Suppressor macrophage treated with lipopolysaccharide for 1 hour (primary cell): ENCODE measurements around the gene CTBP2.
A peak's percentile ranks its signal among the peaks of the same experiment; 100 is the strongest.
"Not testable (repeated sequence)": the region's sequence is repeated elsewhere in the genome, so short reads cannot be mapped to it uniquely, and the experiment has no call there.

Source experiments
- DNase-seq, 3 donors: peaks; one replicate each; pipeline ENCODE4 v3.0.0-alpha.2; 2020 to 2022

CTBP2 gene

DNA sequence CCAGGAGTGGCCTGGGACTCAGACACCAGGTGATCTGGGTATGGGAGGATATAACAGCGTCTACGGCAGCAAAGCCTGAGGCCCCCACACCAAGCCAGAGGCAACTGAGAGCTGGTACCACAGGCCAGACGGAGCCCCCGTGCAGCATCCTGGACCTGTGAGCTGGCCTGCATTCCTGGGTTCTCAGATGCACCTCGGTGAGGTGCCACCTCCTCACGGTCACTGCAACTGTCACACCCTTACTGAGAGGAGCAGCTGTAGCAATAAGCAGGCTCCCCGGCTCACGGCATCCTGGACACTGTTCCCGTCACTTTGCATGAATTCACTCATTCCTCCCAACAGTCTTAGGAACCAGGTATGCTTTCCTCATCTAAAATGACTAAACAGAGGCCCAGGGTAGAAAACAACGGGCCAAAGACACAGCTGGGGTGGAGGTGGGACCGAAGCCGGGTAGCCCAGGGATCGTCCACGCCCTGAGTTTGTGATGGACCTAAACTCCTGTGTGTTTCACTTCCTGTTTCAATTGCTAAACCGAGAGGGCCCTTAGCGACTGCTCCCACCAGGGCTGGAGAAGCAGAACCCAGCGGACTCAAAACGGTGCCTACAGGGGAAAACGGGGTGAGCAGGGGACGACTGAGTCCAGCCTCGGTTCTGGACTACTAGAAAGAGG, 98.7 kb downstream of the CTBP2 start:
- DNase-seq, result peak; percentile 62 to 63 (median 62)

DNA sequence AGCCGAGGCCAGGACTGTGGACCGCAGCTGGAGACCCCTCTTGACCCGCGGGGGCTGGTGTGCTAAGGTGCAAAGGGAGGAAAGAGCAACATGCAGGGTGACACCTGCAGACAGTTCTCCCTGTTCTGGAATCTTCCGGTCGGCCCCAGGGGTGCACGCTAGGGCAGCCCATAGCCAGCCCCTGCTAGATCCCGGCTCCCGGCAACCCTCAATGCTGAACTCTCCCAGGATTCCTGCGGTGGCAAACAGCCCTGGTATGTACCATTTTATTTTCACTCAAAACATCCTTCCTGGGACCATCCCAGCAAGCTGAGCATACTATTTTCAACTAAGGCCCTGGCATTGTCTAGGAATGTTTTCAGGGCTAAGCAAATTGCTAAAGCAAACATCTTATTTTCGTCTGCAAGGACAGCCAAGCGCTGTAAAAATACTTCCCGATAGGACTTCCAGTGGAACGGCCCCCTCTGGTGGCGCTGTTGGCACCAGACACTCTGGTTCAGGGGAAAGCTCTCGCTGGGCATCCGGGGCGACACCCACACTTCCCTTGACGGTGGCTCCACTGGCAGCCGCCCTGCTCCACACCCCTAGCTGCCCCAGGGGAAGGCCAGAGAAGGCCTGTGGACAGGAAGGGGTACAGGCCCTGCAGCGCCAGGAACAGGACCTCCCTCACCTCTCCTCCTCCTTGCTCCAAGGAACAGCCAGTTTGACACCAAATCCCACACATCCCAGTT, 99.4 kb downstream of the CTBP2 start:
- DNase-seq, result peak; percentile 87 to 92 (median 88)

DNA sequence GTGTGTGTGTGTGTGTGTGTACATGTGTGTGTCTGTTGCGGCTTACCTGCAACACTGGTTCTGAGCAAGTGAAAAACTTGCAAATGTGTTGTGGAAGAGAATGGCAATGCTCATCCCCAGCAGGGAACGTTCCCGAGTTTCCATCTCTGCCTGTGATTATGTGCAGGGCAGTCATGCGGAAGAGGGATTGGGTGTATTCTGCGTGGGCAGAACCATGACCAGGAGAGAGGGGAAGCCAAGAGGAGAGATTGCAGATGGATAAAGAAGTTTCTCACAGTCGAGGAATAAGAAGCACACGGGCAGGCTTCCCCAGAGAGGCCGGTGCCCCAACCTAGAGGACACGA, 99.9 kb downstream of the CTBP2 start:
- DNase-seq, result no peak

DNA sequence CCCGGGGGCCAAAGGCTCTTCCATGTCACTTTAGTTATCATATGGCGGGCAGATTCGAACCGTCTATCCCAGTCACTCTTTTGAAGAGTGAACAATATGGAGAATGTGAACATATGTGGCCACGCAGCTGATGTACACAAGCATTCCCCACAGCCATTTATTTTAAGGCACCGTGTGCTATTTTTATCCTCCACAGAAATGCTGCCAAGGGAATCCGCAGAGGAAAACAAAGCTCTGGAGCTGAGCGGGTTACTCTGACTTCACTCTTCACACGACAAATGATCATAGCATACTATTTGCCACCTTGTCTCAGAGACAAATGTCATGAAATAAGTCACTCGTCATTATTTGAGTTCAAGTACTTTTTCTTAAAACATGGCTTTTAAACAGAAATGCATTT, 100.3 kb downstream of the CTBP2 start:
- no peak for DNase-seq

DNA sequence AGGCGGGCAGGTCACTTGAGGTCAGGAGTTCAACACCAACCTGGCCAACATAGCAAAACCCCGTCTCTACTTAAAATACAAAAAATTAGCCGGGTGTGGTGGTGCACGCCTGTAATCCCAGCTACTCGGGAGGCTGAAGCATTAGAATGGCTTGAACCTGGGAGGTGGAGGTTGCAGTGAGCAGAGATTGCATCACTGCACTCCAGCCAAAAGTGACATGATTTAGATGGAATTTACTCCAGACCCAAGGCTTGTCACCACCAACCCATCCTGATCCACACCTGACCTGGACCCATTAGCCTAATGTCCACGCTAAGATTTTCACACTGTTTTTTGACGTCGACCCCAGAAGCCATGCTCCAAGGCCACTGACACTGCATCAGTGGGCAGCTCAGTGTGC, 101.0 kb downstream of the CTBP2 start:
- not testable (repeated sequence) for DNase-seq

DNA sequence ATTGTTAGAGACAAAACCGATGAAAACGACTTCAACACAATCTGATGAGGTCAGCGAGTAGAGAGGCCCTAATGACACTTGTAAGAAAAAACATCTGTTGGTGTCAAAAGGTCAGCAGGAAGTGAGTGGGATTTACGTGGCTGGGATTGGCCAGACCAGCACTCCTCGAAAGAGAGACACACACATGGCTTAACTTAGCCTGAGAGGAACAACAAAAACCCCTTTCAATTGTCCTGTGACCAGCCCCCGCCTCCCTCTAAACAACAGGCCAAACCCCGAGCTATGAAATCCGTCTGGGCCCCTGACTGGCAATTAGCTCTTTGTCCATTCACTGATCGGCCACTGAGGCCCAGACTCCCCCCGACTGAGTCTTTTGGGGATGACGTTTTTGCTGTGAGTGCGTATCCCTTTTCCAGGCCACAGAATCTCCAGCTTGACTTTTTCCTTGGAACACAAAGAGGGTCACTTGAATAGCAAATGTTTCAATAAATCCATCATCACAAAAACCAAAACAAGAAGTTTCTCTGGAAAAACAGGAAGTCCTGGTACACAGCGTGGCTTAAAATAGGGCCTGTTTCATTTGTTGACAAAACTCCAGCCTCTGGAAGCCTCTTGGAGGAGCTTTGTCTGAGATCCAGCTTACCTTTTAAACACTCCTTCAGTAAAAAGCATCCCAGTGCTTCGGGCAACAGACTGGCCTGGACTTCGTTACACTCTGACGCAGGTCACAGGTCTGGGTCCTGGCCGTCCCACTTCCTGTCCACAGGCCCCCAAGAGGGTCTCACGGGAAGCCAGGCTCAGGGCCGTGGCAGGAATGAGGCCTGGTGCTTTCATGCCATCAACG, 103.0 kb downstream of the CTBP2 start:
- DNase-seq, result peak; percentile 79 to 90 (median 87)

DNA sequence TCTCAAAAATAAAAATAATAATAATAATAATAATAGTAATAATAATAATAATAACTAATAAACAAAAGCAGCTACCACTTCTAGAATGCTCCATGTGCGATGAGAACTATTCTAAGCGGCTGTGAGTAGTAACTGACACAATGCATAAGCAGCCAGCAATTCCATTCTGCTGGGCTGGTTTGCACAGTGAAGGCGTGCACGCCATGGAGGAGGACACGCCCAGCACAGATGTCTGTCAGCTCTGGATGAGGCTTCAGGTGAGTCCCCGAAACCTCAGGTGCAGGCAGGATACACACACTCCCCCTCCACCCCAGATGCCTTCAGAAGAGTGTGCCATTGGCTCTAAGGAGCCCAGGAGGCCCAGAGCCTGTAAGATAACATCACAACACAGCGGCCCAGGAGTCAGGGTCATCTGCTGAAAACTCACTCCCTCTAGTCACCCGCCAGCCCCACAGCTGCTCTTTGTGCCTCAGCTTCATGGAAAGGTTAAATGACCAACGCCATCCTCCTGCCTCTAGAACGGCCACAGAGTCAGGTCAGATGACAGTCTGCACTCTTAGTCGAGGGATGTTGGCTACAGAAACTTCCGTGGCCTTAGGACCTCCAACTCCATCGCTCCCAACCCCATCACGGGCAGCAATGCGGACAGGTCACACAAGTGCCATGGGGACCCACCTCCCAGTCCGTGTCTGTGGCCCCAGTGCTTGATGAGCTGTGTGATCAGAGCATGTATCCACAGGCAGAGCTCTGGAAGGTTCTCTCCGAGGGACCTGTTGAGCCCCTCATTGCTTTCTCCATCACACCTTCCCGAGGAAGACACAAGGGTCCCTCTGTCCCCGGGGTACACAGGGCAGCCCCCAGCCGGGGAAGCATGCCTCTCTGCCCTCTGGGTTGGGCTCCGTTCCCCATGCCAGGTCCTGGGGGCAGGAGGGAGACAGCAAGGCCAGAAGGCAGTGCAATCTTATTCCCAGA, 103.9 kb downstream of the CTBP2 start:
- no peak for DNase-seq

DNA sequence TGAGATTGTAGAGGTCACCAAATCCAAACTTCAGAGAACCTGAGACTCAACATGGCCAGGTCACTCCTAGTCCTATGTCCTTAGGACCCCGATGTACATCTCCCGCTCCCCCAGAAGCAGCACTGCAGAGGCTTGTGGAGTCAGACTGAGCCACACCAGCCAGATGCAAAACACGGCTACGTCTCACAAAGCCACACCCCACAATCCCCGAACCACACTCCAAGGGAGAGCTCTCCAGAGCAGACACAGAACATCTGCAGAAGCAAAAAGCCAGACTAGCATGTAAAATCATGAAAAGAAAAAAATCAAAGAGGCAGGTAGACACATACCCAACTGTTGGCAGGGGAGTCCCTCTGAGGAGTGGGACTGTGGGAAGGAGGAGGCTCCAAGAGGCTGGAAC, 104.9 kb downstream of the CTBP2 start:
- no peak for DNase-seq

DNA sequence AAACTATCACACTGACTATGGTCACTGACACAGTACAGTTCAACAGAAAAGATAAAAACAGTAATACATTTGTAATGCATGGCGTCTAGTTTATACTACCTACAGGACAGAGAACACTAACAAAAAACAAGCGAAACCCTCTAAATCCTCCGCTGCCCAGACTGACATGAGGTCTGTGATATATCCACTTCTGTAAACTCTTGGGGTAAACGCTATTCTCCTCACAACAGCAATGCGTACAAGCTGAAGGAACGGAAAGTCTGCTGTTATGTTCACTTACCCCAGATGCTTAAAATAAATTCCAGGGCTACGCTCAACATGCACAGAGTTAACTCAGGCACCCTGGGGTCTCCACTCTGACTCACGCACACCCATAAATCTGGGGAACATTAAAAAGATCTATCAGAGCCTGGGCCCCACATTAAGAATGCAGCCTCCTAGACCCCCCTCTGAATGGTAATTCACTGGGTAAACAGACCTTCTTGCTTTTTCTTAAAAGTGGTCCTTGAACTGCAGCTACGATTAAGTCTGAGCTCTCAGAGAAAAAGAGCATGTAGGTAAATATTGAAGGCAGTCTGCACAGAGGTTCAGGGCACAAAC, 105.6 kb downstream of the CTBP2 start:
- no peak for DNase-seq

DNA sequence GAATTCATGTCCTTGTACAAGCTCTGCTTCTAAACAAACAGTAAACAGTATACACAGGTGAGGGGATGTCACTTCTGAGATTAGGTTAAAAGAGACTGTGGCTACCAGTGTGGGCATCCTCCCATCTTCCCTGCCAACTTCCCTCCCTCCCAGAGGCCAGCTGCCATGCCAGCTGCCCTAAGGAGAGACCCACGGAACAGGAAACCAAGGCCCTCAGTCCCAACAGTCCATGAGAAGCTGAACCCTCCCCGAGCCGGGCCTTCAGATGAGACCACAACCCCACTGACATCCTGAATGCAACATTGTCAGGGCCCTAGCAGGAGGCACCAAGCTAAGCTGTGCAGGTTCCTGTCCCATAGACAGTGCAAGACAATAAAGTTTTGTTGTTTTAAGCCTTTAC, 106.1 kb downstream of the CTBP2 start:
- no peak for DNase-seq

DNA sequence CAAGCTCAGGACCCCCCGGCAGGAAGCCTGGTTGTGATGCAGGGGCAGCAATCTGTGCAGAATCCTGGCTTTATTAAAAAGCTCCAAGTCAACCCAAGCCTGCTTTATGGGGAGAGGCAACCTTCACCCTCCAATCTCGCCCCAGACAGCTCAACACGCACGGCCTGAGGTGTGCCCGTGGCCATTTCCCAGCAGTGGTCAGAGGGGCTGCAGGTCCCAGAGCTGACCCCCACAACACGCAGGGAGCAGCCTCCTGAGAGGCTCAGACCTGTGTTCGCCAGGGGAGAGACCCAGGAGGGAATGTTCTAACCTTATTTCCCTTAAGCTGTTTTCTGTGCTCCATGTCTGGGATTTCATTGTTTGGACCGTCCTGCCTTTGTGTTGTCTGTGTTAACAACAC, 108.2 kb downstream of the CTBP2 start:
- DNase-seq, result no peak

DNA sequence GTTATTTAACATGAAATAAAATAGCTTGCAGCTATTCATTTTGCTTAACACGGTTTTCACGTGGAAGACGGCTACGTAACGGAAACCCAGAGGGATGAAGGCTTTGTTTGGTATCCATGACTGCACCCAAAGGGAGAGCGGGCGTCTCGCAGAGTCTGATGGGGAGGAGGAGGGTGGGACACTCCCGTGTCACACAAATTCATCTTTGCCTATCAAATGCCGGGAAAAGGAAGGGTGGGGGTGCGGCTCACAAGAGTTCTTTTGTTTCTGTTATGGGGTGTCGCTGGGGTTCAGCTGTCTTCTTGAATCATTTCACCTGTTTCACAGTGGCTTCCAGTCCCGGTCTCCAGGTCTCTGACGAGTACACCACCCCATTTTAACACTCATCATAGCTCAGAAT, 110.0 kb downstream of the CTBP2 start:
- no peak for DNase-seq

DNA sequence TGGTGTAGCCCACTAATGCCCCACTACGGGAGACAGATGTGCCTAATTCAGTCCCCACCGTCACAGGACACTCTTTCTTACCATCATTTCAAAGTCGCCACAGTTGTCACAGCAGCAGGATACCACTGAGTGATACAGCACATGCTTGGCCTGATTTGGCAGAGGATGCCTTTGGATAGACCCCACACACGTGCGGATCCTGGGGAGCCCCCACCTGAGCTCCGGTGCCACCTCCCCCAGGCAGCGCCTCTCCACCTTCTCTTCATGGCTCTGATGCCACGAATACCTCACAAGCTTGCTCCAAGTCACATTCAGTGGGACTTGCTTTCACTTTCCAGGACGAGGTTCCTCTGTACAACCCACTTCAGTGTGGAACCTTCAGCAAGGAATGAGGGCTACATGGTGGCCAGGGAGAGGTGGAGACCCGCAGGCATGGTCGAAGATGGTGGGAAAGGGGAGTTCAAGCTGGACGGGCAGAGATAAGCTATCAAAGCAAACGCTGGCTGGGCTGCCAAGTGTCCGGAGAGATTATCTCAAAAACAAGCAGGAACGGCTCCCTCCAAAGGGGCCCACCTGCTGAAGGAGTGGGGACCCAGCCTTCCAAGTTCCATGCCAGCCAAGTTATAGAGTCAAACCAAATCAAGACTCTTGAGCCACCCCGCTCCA, 111.0 kb downstream of the CTBP2 start:
- DNase-seq, result no peak

DNA sequence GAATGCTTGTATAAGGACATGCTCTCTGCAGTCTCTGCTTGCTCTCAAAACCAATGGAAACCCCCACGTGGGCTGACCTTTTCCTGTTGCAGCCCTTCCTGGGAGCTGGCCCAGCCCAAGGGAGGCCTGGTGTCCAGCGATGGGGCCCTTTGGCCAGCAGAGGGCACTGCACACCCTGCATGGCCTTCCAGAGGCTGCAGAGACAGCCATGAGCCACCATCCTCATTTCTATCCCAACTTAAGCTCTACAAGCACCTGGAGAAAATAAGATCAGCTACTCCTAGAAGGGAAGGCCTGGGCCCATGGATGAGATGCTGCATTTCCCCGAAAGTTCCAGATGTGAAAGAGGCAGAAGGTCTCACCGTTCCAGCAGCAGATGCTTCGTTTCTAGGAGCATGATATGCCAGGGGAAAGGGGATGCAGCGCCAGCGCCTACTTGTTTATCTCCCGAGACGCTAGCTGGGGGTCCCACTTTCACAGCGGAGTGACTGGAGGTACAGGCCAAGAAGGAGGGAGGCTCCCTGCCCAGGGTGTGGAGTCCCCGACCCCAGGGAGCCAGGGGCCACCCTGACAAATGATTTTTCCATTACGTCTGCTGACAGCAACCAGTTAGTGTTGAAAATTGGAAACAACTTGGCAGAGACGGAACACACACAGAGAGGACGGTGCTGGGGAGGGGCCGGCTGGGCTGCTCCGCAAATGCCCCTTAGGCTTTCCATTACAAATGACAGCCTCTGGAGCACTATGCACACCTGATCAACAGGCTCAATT, 112.1 kb downstream of the CTBP2 start:
- DNase-seq, result peak; percentile 94 to 96 (median 96)

DNA sequence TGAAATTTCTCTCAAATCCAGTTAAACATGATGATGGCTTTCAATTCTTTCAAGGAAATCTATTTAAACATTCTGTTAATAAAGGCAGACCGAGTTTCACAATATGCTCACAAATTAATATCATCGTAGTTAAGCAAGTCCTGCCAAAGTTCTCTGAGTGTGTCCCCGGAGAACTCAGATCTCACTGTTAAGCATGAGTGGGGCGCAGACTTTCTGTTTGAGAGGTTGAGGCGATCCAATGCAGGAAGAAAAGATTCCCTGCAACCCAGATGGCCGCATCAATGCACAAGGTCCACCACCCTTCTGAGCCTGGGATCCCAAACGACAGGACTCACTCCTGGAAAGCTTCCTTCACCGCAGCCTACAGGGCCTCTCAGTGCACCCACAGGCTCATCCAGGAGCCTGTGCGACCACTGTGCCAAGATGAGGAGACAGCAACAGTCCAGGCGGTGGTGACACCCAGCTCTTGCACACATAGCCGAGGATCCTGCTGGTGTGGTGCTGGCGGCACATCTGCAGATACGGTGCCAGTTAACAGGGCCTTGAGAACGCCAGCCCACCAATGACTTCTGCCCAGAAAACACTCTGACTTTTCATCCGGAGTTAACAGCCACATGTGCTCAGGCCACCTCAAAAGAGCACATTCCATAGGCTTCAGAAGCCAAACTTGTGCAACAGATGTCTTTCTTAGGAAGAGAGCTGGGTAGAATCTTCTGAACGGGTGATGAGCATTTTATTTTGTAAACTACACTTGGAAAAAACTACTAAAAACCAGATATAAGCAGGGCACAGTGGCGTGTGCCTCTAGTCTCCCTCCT, 116.3 kb downstream of the CTBP2 start:
- no peak for DNase-seq

DNA sequence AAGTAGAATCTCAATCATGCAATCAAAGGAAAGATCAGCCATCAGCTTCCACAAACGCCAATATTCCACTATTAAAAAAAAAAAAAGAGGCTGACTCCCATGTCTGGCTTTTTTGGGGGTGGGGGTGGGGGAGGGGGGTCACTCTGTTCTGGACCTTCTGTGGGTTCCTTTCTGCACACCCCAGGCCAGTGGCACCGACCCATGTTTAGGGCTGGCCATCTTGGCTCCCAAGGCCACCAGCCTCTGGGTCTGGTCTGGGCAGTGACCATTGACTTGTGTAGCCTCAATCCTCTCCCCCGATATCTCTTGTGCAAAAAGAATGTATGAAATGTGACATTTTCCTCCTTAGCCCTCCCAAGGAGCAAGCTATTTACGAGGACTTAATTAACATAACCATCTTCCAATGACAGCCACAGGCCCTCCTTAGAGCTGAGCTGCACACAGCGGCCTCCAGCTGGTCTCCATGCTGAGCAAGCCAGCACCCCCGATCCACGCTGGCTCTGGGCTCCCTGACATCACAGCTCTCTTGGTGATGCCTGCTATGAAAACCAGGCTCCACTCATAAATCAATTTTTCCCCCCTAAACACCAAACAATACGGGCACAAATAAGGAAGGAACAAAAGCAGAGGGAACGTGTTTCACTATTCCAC, 118.4 kb downstream of the CTBP2 start:
- DNase-seq, result no peak

DNA sequence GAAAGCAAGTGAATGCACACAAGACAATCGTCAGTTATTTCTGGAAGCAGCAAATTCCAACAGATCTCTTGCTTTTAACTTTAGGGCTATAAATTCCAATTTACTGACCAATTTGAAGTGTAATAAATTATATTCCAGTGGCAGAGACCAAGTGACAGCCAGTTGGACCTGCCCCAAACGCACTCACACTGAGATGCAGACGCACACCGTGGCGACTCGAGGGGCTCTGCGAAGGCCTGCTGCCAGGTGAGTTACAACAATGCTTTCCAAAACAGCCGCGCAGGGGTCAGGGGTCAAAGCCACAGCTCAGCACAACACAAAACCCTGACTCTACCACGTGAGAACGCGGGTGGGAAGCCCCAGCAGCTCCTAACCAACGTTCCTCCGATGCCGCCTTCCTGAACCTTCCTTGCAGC, 121.0 kb downstream of the CTBP2 start:
- DNase-seq, result no peak

DNA sequence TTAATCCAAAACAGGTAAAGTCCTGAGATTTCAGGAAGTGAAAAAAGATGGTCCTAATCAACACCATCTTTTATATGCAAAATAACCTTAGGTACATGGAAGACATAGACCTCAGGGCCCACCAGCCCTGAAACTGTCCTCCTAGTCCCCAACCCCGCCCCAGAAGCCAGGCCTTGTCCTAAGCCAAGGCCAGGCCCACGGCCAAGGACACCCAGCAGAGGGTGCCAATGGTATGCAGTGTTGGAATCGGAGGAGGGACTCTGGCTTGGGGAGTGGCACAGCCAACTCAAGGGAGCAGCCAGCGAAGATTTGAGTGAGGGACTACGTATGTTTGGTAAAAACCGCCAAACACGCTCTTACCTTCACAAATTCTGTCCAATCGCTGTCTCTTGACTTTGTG, 121.7 kb downstream of the CTBP2 start:
- DNase-seq, result peak in 2 of 3 donors; percentile 13 to 22

DNA sequence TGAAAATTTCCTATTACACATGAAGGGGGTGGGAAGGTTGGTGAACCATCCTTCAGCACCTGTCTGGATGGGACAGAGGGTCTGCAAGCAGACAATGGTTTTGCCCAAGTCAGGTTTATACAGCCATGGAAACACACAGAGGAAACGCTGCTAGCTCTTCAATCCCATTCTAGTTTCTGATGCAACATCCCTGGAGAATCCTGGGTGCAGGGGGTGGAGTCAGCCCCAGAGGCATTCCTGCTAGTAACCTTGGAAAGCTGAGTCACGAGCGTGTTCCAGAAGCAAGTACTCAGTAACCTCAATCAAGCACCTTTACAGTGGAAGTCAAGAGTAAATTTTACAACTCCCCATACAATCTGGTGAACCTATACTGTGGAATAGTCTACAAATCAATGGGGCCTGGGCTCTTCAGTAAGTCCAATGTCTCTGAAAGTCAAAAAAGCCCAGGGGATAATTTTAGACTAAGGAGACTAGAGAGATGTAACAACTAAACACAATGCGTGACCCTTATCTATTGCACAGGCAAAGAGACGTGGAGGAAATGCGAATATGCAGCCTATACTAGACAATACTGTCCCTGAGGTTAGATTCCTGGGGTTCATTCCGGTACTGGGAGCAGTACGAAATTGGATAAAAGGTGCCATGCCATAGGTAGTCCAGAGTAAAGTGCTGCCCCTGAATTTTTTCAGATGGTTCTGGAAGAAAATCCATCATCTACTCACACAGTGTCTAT, 123.1 kb downstream of the CTBP2 start:
- DNase-seq, result no peak
